Loucy (cell line): ENCODE measurements around the gene FABP1.

ENCODE experiments used
- CTCF ChIP-seq: fragments of 200-600 bp; sonication (generic); conservative IDR thresholded peaks from 2 replicates; pipeline ENCODE4 v1.5.1; 2014; ENCODE audit warnings: mild to moderate bottlenecking, antibody characterized with exemption, low read length
- EZH2phosphoT487 ChIP-seq: fragments of 200-600 bp; IDR thresholded peaks from 2 replicates; pipeline ENCODE4 v1.6.1; 2018; ENCODE audit warnings: antibody characterized with exemption, mild to moderate bottlenecking, moderate library complexity, borderline replicate concordance

- TF ChIP-seq CTCF: no peak
- TF ChIP-seq EZH2phosphoT487: no peak
These were observed 31.2 kb downstream of the FABP1 start for GRCh38 chr2:88096708-88097107.
